NCI-H510A (cell line): ENCODE results near the gene PPARG.
"Not testable (repeated sequence)": the region's sequence is repeated elsewhere in the genome, so short reads cannot be mapped to it uniquely, and the experiment has no call there.

Source experiments
- DNase-seq: peaks from one replicate; lab custom pipeline; 2025; lab: John Stamatoyannopoulos, UW

PPARG gene

DNA sequence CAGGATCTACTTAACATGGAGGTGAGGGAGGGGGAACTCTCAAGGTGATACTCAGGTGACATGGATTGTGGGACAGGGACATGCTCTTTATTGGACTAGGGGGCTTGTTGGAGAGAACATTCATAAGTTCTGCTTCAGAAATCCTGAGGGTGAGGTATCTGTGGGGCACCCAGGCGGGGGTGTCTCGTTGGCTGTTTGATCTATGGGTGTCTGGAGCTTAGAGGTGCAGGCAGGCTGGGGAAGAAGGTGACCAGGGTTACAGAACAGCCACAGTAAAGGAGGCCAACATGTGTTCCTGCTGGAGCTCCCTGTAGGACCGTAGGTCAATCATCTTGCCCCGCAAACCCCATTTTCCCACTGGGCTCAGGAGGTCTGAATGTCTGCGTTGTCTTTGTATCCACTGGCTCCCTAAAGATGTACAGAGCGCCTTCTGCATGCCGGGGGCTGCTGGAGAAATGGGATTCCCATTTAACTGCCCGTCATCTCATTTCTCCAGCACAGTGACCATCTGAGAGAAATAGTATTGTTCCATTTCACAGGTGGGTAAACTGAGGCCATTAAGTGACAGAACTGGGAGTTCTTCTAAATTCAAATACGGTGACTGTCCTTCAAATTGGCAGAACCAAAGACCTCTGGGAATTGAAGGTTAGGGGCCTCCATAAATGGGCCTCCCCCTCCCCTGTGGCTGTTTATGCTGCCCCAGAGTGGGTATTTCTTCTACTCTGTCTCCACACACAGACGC, 155.1 kb downstream of the PPARG start:
- DNase-seq: no peak

GRCh38 chr3:12444582-12445471, 156.0 kb downstream of the PPARG start:
- no peak for DNase-seq

DNA sequence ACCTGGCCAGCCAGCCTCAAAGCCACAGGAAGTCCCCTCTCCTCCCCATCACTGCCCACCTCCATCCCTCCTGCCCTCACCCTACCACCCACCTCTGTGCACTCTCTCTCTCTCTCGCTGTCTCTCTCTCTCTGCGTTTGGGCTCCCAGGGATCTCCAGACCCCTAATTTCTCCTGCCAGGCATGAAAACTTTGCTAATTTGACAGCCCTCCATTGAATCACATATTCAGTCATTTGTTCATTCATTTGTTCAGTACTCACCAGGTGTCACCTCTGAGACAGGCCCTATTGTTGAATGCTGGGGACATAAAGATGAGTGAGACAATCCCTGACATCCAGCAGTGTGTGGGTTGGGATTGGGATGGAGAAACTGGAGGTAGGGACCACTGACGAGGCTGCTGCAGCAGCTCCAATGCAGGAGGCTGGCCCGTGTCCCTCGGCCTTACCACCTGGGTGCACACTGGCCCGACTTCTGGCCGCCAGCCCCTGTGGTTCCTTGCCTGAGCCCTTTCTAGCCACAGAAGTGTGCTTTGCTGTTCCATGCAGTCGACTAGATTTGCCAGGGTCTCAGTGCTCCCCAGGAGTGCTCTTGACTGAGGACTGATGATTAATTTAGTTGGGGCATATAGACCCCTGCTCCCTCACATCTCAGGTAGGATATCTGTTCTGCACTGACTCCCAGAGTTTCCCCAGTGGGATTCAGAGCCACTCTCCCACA, 156.8 kb downstream of the PPARG start:
- no peak for DNase-seq

DNA sequence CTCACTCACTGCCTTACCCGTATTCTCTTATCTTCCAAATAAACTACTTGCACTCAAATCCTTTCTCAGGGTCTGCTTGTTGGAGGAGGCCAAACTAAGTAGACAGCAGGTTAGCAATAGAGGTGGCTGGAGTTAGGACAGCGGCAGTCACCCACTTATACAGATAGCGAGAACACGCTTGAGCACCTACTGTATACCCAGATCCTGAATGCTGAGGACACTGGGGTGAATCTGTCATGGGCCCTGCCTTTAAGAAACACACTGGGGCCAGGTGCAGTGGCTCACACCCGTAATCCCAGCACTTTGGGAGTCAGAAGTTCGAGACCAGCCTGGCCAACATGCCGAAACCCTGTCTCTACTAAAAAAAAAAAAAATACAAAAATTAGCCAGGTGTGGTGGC, 157.4 kb downstream of the PPARG start:
- DNase-seq: no peak

DNA sequence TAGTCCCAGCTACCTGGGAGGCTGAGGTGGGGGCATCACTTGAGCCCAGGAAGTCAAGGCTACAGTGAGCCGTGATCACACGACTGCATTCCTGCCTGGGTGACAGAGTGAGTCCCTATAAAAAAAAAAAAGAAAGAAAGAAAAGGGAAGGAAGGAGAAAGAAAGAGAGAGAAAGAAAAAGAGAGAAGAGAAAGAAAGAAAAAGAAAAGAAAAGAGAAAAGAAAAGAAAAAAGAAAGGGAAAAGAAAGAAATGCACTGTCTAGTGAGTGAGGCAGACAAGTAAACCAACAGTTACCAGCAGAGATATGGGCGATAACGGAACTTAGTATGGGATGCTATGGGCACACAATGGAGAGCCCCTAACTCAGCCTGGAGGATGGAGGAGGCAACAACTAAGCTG, 158.2 kb downstream of the PPARG start:
- DNase-seq: no peak

- DNase-seq: not testable (repeated sequence)
These were observed 159.7 kb downstream of the PPARG start for GRCh38 chr3:12448404-12449202.

DNA sequence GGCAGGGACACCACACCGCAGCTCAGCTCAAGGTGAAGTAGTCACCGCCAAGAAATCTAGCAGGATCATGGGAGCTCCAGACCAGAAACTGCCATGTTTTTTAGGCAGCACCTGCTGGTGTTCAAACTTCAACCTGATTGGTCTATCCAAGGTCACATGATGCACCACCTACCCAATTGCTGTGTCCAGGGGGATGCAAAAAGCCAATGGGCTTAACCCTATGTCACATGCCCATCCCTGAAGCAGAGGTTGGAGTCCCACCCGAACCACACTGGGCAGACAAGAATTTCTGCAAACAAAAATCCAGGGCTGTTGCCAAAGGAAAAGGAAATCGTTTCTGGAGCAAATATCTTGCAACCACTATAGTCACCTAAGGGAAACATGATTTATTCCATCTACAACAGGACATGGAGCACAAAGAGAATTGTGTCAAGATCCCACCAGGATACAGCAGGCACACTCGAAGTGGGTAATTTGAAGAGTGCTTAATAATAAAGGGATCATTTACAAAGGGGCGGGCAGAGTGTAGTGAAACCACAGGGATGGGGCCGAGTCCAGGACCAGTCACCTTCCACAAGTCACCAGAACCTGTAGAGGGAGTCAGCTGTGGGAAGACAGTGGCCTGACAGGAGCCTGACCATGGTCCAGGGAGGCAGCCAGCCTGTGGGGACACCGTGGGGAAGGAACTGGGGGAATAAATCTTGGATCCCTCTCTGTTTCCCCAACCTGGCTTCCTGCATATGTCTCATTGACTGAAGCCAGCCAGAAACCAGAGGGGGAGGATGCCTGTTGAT, 161.2 kb downstream of the PPARG start:
- DNase-seq: no peak

DNA sequence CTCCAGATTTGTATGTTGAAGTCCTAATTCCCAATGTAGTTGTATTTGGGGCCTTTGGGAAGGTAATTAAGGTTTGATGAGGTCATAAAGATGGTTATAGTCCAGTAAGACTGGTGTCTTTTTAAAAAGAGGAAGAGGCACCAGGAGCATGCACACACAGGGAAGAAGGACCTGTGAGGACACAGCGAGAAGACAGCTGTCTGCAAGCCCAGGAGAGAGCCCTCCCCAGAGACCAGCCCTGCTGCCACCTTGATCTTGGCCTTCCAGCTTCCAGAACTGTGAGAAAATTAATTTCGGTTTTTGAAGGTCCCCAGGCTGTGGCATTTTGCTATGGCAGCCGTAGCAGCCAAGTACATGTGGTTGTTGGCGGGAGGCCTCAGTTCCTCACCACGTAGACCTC, 162.6 kb downstream of the PPARG start:
- DNase-seq: no peak

DNA sequence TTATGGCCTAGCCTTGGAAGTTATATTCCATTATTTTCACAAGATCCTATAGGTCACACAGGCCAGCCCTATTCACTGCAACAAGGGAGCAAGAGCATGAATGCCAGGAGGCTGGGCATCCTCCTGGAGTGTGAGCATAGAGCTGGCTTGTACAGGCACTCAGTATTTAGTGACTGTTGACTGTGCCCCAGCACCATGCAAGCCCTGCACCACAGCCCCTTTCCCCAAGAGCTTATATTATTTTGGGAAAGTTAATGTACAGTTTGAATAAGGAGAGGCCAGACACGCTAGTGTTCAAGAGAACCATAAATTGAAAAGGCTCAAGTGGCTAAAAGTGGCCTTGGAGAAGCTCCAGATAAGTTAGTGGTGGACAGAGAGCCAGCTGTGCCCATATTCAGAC, 163.1 kb downstream of the PPARG start:
- no peak for DNase-seq

- no peak for DNase-seq
These were observed 163.8 kb downstream of the PPARG start for GRCh38 chr3:12452361-12453330.

GRCh38 chr3:12454076-12454815, 165.4 kb downstream of the PPARG start:
- DNase-seq: no peak

- DNase-seq: no peak
These were observed 165.9 kb downstream of the PPARG start for GRCh38 chr3:12454816-12455121.

DNA sequence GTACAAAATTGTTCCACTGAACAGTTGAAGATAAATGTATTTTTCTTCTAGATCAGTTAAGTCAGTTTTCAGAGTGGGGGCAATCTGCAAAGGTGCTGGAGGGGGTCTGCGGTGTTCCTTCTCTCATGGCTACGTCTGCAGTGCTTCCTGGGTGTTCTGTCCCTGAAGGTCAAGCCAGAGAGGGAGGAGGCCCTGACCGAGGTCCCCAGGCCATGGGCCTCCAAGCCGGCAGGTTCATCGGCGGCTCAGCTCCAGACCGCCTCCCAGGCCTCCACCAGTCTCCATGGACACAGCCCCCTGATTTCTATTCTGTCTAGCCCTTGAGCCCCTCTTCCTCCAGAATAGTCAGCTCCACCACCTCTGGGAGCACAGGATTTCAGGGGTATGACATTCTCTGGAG, 166.9 kb downstream of the PPARG start:
- no peak for DNase-seq

DNA sequence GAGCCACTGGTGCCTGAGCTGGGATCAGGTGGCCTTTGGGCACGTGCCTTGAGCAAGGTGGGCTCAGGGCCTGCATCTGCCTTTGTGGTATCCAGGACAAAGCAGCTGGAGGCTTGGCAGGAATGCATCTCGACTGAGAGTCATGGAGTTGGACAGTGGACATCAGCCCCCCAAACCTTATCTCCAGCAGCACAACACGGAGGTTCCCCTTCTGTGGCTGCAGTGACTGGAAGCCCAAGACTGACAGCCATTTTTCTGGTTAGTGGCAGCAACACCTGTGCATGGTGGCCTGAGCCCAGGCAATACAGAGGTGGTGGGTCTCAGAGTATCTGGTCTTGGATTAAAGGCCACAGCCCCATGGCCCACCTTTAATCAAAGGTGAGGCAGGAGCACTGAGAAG, 167.6 kb downstream of the PPARG start:
- no peak for DNase-seq

GRCh38 chr3:12457380-12457779, 168.5 kb downstream of the PPARG start:
- DNase-seq: not testable (repeated sequence)

- DNase-seq: no peak
These were observed 170.0 kb downstream of the PPARG start for GRCh38 chr3:12458901-12459300.

GRCh38 chr3:12460127-12460526, 171.3 kb downstream of the PPARG start:
- DNase-seq: no peak

DNA sequence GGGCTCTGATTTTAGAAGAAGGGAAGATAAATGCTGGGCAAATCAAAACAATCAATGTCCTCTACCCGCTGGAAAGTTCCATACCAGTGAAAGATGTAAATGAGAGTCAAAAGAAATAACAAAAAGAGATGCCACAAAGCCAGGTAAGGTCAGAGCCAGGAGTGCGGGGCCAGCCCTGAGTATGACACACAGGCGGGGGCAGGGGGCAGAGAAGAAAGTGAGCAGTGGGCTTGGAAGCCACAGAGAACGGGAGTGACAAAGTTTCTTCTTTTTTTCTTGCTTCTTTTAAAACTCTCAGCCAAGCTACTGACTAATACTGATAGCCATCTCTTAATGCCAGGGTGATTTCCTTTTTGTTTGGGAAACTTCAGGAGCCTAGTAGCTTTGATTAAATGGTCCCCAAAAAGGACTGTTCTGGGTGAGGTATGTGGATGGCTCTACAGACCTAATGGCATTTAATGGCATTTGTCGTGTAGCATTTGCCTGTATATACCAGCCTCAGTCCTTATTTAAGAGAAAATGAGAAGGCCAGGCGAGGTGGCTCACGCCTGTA, 172.3 kb downstream of the PPARG start:
- no peak for DNase-seq
